ENCODE data around the gene RAB5IF. TPM values are rescaled to one million over a fixed set of nuclear protein-coding genes. Genes with fewer than 3 reads are reported as not detected.
"Not testable (repeated sequence)": the region's sequence is repeated elsewhere in the genome, so short reads cannot be mapped to it uniquely, and the experiment has no call there.

The RAB5IF gene
- total and polyA plus RNA-seq, 5 experiments from 2014 or later: 58.1 to 141 (median 113) TPM

GRCh38 chr20:36632487-36633284 is 27.1 kb downstream of the RAB5IF start:
- Mint-ChIP-seq H3K27ac (peak overlapping the region; percentile 80 to 98 (median 96)), H3K9me3 (no peaks in the 10 kb centered on the region), H3K4me1 (peaks cover 26 to 73% (median 52%) of the 10 kb centered on the region in 4 donors), H3K36me3 (peaks cover 4 to 81% (median 30%) of the 10 kb centered on the region in 3 donors), H3K4me3 (peak overlapping the region in 2 of 10 donors; percentile 15 to 18), H3K27me3 (no peaks in the 10 kb centered on the region)
- ATAC-seq: no peak
- DNase-seq: no peak
- POLR2A ChIA-PET: interaction anchor here (0.9 to 6.7 kb wide), 3 partner anchors 11 to 27 kb away, joined by 3 to 108 read pairs (median 3); partner anchors contain the start of genes RAB5IF and SLA2

- Mint-ChIP-seq H3K9me3 (no peaks in the 10 kb centered on the region), H3K36me3 (peaks cover 4 to 81% (median 26%) of the 10 kb centered on the region in 3 donors), H3K27ac (peak overlapping the region in 9 of 10 donors; percentile 20 to 98 (median 95)), H3K27me3 (no peaks in the 10 kb centered on the region), H3K4me3 (no peak overlapping the region), H3K4me1 (peaks cover 26 to 72% (median 47%) of the 10 kb centered on the region in 4 donors)
- POLR2A ChIA-PET: interaction anchor here (0.9 to 6.7 kb wide), 3 partner anchors 11 to 28 kb away, joined by 3 to 108 read pairs (median 3); partner anchors contain the start of genes RAB5IF and SLA2
- DNase-seq (no peak), ATAC-seq (no peak)
These were observed 27.8 kb downstream of the RAB5IF start for GRCh38 chr20:36633285-36633772.

GRCh38 chr20:36634342-36634741 is 28.8 kb downstream of the RAB5IF start:
- Mint-ChIP-seq H3K4me1 (peaks cover 24 to 68% (median 39%) of the 10 kb centered on the region in 4 donors), H3K27ac (peak overlapping the region; percentile 53 to 97 (median 85)), H3K36me3 (peaks cover 4 to 86% (median 24%) of the 10 kb centered on the region in 3 donors), H3K27me3 (no peaks in the 10 kb centered on the region), H3K9me3 (no peaks in the 10 kb centered on the region), H3K4me3 (no peak overlapping the region)
- no peak for ATAC-seq
- DNase-seq: no peak
- POLR2A ChIA-PET: interaction anchor here (0.8 kb wide), 1 partner anchor 12 kb away, joined by 3 read pairs; the partner anchor contains the start of gene SLA2

GRCh38 chr20:36638876-36639400 is 33.4 kb downstream of the RAB5IF start:
- H3K9me3 Mint-ChIP-seq, DNase-seq, H3K4me3 Mint-ChIP-seq, ATAC-seq, H3K27me3 Mint-ChIP-seq: not testable (repeated sequence)
- POLR2A ChIA-PET: interaction anchor here (0.7 kb wide), 1 partner anchor 13 kb away, joined by 4 read pairs; no protein-coding TSS in a partner anchor
- H3K27ac Mint-ChIP-seq: peak overlapping the region in 5 of 10 donors; percentile 12 to 71 (median 48)
- H3K4me1 Mint-ChIP-seq: peaks cover 21 to 55% (median 36%) of the 10 kb centered on the region in 4 donors
- peaks cover 4 to 81% (median 16%) of the 10 kb centered on the region in 3 donors for H3K36me3 Mint-ChIP-seq

GRCh38 chr20:36641506-36641843 is 35.9 kb downstream of the RAB5IF start:
- POLR2A ChIA-PET: interaction anchor here (0.6 to 7.8 kb wide), 4 partner anchors 11 to 892 kb away, joined by 6 to 108 read pairs (median 55); partner anchors contain the start of gene RAB5IF
- peaks cover 29 to 57% (median 54%) of the 10 kb centered on the region in 4 donors for H3K4me1 Mint-ChIP-seq
- H3K4me3 Mint-ChIP-seq: peak overlapping the region in 7 of 10 donors; percentile 14 to 99 (median 33)

GRCh38 chr20:36642136-36642535 is 36.6 kb downstream of the RAB5IF start:
- no peak for DNase-seq

More at GRCh38 chr20:36641506-36641843, 35.9 kb downstream of the RAB5IF start:
- peak overlapping the region; percentile 68 to 90 (median 78) for H3K27ac Mint-ChIP-seq
- H3K36me3 Mint-ChIP-seq: peaks cover 0 to 66% (median 16%) of the 10 kb centered on the region in 3 donors
- ATAC-seq (no peak), DNase-seq (no peak)
- no peaks in the 10 kb centered on the region for H3K9me3 Mint-ChIP-seq
- H3K27me3 Mint-ChIP-seq: no peaks in the 10 kb centered on the region

GRCh38 chr20:36644032-36644705 is 38.6 kb downstream of the RAB5IF start:
- no peaks in the 10 kb centered on the region for H3K27me3 Mint-ChIP-seq
- H3K36me3 Mint-ChIP-seq: peaks cover 0 to 39% (median 13%) of the 10 kb centered on the region in 3 donors
- POLR2A ChIA-PET: interaction anchor here (0.9 to 7.8 kb wide), 9 partner anchors 13 to 130 kb away, joined by 3 to 108 read pairs (median 19); partner anchors contain the start of genes DSN1, NDRG3, RAB5IF and TGIF2
- DNase-seq (peak; percentile 19 to 73 (median 54)), ATAC-seq (peak; percentile 81 to 86)
- peak overlapping the region; percentile 96 to 99 (median 98) for H3K4me3 Mint-ChIP-seq
- H3K27ac Mint-ChIP-seq: peak overlapping the region; percentile 90 to 99 (median 98)
- H3K4me1 Mint-ChIP-seq: peaks cover 31 to 61% (median 54%) of the 10 kb centered on the region in 4 donors
- H3K9me3 Mint-ChIP-seq: no peaks in the 10 kb centered on the region

More at GRCh38 chr20:36642136-36642535, 36.6 kb downstream of the RAB5IF start:
- Mint-ChIP-seq H3K27me3 (no peaks in the 10 kb centered on the region), H3K4me3 (peak overlapping the region; percentile 67 to 99 (median 98)), H3K4me1 (peaks cover 30 to 61% (median 57%) of the 10 kb centered on the region in 4 donors), H3K27ac (peak overlapping the region; percentile 60 to 99 (median 86)), H3K9me3 (no peaks in the 10 kb centered on the region), H3K36me3 (peaks cover 0 to 60% (median 16%) of the 10 kb centered on the region in 3 donors)
- no peak for ATAC-seq
- POLR2A ChIA-PET: interaction anchor here (0.6 to 7.8 kb wide), 5 partner anchors 12 to 891 kb away, joined by 3 to 108 read pairs (median 45); partner anchors contain the start of gene RAB5IF

GRCh38 chr20:36644706-36645095 is 39.1 kb downstream of the RAB5IF start:
- H3K27ac Mint-ChIP-seq: peak overlapping the region; percentile 90 to 99 (median 98)
- H3K27me3 Mint-ChIP-seq: no peaks in the 10 kb centered on the region
- DNase-seq (no peak), ATAC-seq (peak; percentile 1 to 27)
- H3K4me3 Mint-ChIP-seq: peak overlapping the region; percentile 96 to 99 (median 98)
- POLR2A ChIA-PET: interaction anchor here (0.9 to 7.8 kb wide), 9 partner anchors 12 to 129 kb away, joined by 3 to 108 read pairs (median 19); partner anchors contain the start of genes DSN1, NDRG3, RAB5IF and TGIF2
- H3K36me3 Mint-ChIP-seq: peaks cover 0 to 34% (median 13%) of the 10 kb centered on the region in 3 donors
- H3K4me1 Mint-ChIP-seq: peaks cover 31 to 61% (median 53%) of the 10 kb centered on the region in 4 donors
- H3K9me3 Mint-ChIP-seq: no peaks in the 10 kb centered on the region

- no peak for DNase-seq
- Mint-ChIP-seq H3K4me1 (peaks cover 31 to 61% (median 52%) of the 10 kb centered on the region in 4 donors), H3K27ac (peak overlapping the region; percentile 90 to 99 (median 98)), H3K4me3 (peak overlapping the region; percentile 96 to 99 (median 98)), H3K36me3 (peaks cover 0 to 28% (median 13%) of the 10 kb centered on the region in 3 donors), H3K9me3 (no peaks in the 10 kb centered on the region), H3K27me3 (no peaks in the 10 kb centered on the region)
- peak in 1 of 2 donors; percentile 15 for ATAC-seq
- POLR2A ChIA-PET: interaction anchor here (0.6 to 7.8 kb wide), 17 partner anchors 11 to 128 kb away, joined by 3 to 108 read pairs (median 3); partner anchors contain the start of genes DSN1, RAB5IF and TGIF2
These were observed 39.8 kb downstream of the RAB5IF start for GRCh38 chr20:36645353-36645752.

- no peaks in the 10 kb centered on the region for H3K27me3 Mint-ChIP-seq
- peaks cover 31 to 60% (median 52%) of the 10 kb centered on the region in 4 donors for H3K4me1 Mint-ChIP-seq
- H3K9me3 Mint-ChIP-seq: no peaks in the 10 kb centered on the region
- POLR2A ChIA-PET: interaction anchor here (0.6 to 7.8 kb wide), 18 partner anchors 11 to 128 kb away, joined by 3 to 108 read pairs (median 4); partner anchors contain the start of genes DSN1, RAB5IF and TGIF2
- ATAC-seq: peak; percentile 80 to 88
- peaks cover 0 to 21% (median 13%) of the 10 kb centered on the region in 3 donors for H3K36me3 Mint-ChIP-seq
- DNase-seq: peak; percentile 47 to 79 (median 70)
- peak within 1 kb of the TSS; percentile 90 to 99 (median 98) for H3K27ac Mint-ChIP-seq
- H3K4me3 Mint-ChIP-seq: peak within 1 kb of the TSS; percentile 96 to 99 (median 98)
These were observed 40.4 kb downstream of the RAB5IF start, which contains the start of gene SLA2 for GRCh38 chr20:36645998-36646397. TSS of gene SLA2 (minus strand) at chr20:36646196. CDS start at chr20:36641335, 4,861 bp downstream.

GRCh38 chr20:36646678-36647077 is 41.1 kb downstream of the RAB5IF start:
- Mint-ChIP-seq H3K36me3 (peaks cover 0 to 21% (median 10%) of the 10 kb centered on the region in 3 donors), H3K4me3 (peak overlapping the region in 9 of 10 donors; percentile 57 to 99 (median 97)), H3K4me1 (peaks cover 28 to 53% (median 47%) of the 10 kb centered on the region in 4 donors), H3K9me3 (no peaks in the 10 kb centered on the region), H3K27me3 (no peaks in the 10 kb centered on the region), H3K27ac (peak overlapping the region; percentile 79 to 99 (median 98))
- POLR2A ChIA-PET: interaction anchor here (0.7 to 7.8 kb wide), 9 partner anchors 10 to 208 kb away, joined by 3 to 108 read pairs (median 19); partner anchors contain the start of genes DSN1, RAB5IF and TGIF2
- no peak for DNase-seq
- no peak for ATAC-seq
